Fibroblast of villous mesenchyme (primary cell): ENCODE results near the gene PRR20D. TPM values are rescaled to one million over a fixed set of nuclear protein-coding genes. Genes with fewer than 3 reads are reported as not detected.
"Not testable (repeated sequence)": the region's sequence is repeated elsewhere in the genome, so short reads cannot be mapped to it uniquely, and the experiment has no call there.

Experiments
- DNase-seq: peaks from one replicate; pipeline ENCODE4 v3.0.0-alpha.2; 2010; ENCODE audit warnings: low read depth
- H3K4me3 ChIP-seq: 2 replicates; pipeline ENCODE4 v1.5.1; 2011; ENCODE audit warnings: low read depth, mild to moderate bottlenecking, low read length
- CTCF ChIP-seq: IDR thresholded peaks from 2 replicates; pipeline ENCODE4 v1.5.1; 2012; ENCODE audit warnings: low read depth, mild to moderate bottlenecking, low read length; ENCODE audit not compliant: insufficient read depth
- small RNA-seq: library from RNA; depleted of rRNA; stranded (forward); fragments of <200 nt; gene quantifications from one replicate; pipeline ENCODE3, GENCODE V24; 2012
- total RNA-seq: library from RNA; depleted of rRNA; stranded (reverse); fragments of >200 nt; gene quantifications from 2 replicates; pipeline ENCODE4 v1.2.3, GENCODE V29; 2012

Gene PRR20D
- total RNA-seq, 1 donor = not detected

DNA sequence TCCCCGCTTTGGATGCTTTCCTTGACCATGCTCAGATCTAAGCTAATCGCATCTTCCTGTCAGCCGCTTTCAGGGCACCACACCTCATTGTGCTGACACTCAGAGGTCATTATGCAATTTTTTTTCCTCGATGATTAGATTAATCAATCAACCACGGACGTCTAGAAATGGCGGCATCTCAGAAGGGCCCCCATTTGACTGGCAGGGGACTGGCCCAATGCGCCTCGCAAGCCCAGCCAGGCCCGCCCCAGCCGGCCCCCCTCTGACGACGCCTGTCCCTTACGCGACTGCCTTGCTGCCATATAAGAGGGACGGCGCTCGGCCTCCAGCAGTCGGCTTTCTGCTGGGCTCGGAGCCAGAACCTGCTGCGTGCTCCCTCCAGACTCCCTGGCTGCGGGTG, 6.7 kb upstream of the PRR20D start, which contains the start of gene PRR20C:
PRR20C (plus strand) TSS at position 301 of the 400 bp plus-strand sequence. CDS start 387 bp downstream, outside the sequence.
- not testable (repeated sequence) for DNase-seq, H3K4me3 ChIP-seq

DNA sequence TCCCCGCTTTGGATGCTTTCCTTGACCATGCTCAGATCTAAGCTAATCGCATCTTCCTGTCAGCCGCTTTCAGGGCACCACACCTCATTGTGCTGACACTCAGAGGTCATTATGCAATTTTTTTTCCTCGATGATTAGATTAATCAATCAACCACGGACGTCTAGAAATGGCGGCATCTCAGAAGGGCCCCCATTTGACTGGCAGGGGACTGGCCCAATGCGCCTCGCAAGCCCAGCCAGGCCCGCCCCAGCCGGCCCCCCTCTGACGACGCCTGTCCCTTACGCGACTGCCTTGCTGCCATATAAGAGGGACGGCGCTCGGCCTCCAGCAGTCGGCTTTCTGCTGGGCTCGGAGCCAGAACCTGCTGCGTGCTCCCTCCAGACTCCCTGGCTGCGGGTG, 6.5 kb downstream of the PRR20D start, which contains the start of gene PRR20E:
PRR20E (plus strand) TSS at position 301 of the 400 bp plus-strand sequence. CDS start 387 bp downstream, outside the sequence.
- H3K4me3 ChIP-seq, DNase-seq: not testable (repeated sequence)

DNA sequence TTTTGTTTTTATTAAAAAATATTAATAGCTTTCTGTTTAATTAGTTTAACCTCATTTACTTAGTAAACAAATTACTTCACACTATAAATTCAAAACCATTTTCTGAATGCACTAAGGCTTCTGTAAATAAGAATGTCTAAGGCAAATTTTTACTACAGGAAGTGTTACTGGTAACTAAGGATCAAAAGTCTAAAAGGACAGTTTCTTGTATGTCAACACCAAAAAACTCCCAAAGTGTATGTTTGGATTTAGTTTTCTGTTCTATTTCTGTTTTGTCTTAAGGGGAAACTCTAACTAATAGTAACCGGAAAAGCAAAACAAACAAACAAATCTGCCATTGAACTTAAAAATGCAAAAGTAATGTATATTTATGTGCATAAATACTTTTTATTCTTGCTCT, 31.2 kb downstream of the PRR20D start:
- H3K4me3 ChIP-seq = no peak overlapping the region
- TF ChIP-seq CTCF = no peak
- no peak for DNase-seq

DNA sequence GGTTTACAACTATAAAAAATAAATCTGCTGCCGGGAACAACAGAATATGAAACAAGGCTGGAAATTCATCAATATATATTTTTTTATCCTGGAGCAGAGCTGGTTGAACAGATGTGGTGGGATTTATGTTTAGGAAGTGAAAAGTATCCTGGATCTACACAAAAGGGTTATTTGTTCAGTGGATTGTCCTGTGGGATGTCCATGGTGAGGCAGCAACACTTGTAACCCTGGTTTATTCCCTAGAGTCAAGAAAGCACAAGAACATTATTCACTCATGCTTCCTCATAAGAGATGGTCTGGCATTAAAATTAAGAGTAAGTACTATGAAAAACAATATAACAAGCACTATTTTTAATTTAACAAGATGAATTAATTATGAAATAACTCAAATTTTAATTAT, 52.6 kb downstream of the PRR20D start:
- no peak overlapping the region for H3K4me3 ChIP-seq
- DNase-seq = no peak
- no peak for TF ChIP-seq CTCF

Small RNAs within 50 kb of the gene (small RNA-seq; reads per million reads assigned to genes)
- not detected for gene PRR20FP

Other genes with a start within 250 kb of the PRR20D start
- not detected in 2 replicates for gene PRR20A, start 19.7 kb upstream of the PRR20D start, total RNA-seq
- gene PRR20B, start 13.1 kb upstream of the PRR20D start, total RNA-seq = not detected in 2 replicates
- not detected in 2 replicates for gene PRR20C, start 6.6 kb upstream of the PRR20D start, total RNA-seq
- not detected in 2 replicates for gene PRR20E, start 6.6 kb downstream of the PRR20D start, total RNA-seq